GM12878 (cell line): ENCODE results near the gene NUPR1. TPM values are rescaled to one million over a fixed set of nuclear protein-coding genes. Genes with fewer than 3 reads are reported as not detected.
A peak's percentile ranks its signal among the peaks of the same experiment; 100 is the strongest.

ENCODE experiments used
- ATAC-seq: fragments of 200-7000 bp; cut with Tn5 transposase; 3 replicates; pipeline ENCODE4 v1.9.1; 2020; ENCODE audit warnings: mild to moderate bottlenecking, moderate library complexity
- BruUV-seq: library from RNA; stranded (reverse); fragments of 400-500 nt; replicated peaks from 2 replicates; lab custom pipeline; 2021; lab: Mats Ljungman, UMichigan
- CTCF ChIA-PET: fragments of 300-600 bp; sonication (Branson Sonifier 250); formaldehyde crosslinking; extraction: SDS; loops from one replicate; lab custom pipeline; 2021; ENCODE audit warnings: inconsistent platforms; lab: Yijun Ruan, JAX
- POLR2A ChIA-PET: fragments of 350-600 bp; formaldehyde crosslinking; extraction: SDS; loops from one replicate; lab custom pipeline; 2021; ENCODE audit warnings: inconsistent platforms; lab: Charles Lee
- RAD21 ChIA-PET: fragments of 300-600 bp; sonication (Branson Sonifier 250); formaldehyde crosslinking; loops from one replicate; lab custom pipeline; 2023; ENCODE audit warnings: antibody characterized with exemption; ENCODE audit not compliant: unreplicated experiment; lab: Charles Lee
- SMC1A ChIA-PET: fragments of 300-600 bp; sonication (Branson Sonifier 250); formaldehyde crosslinking; loops from one replicate; lab custom pipeline; 2023; ENCODE audit not compliant: unreplicated experiment, uncharacterized antibody; lab: Charles Lee
- DNase-seq: peaks from one replicate; pipeline ENCODE4 v3.0.0-alpha.2; 2011; ENCODE audit warnings: low read depth, low spot score
- FAIRE-seq: peaks from 3 replicates; lab custom pipeline; 2011; peaks lifted over from hg19 to GRCh38; lab: Jason Lieb, UNC
- H2AFZ ChIP-seq: 2 replicates; pipeline ENCODE4 v1.6.0; 2011; ENCODE audit warnings: low read depth, low read length, control low read depth; ENCODE audit not compliant: control insufficient read depth
- H3K27ac ChIP-seq: 2 replicates; pipeline ENCODE4 v1.5.1; 2011; ENCODE audit warnings: control low read depth; ENCODE audit not compliant: control insufficient read depth, insufficient read depth
- H3K27me3 ChIP-seq, 2 experiments: replicated peaks in 1 of 2; 2 replicates each; pipeline versions ENCODE4 v1.6.0 to v1.6.1; 2011; ENCODE audit warnings: low read length in 1 of 2; ENCODE audit not compliant: control insufficient read depth in 2 of 2, insufficient read depth in 2 of 2
- H3K36me3 ChIP-seq, 2 experiments: 2 replicates each; pipeline ENCODE4 v1.5.1; 2011; ENCODE audit warnings: low read length in 1 of 2; ENCODE audit not compliant: control insufficient read depth in 2 of 2, insufficient read depth in 2 of 2
- H3K4me1 ChIP-seq: 2 replicates; pipeline ENCODE4 v1.6.1; 2011; ENCODE audit warnings: mild to moderate bottlenecking, low read length, moderate library complexity, mixed read lengths; ENCODE audit not compliant: control insufficient read depth, insufficient read depth
- H3K4me2 ChIP-seq: 2 replicates; pipeline ENCODE4 v1.6.0; 2011; ENCODE audit warnings: control low read depth; ENCODE audit not compliant: control insufficient read depth, insufficient read depth
- H3K4me3 ChIP-seq: fragments of 200-600 bp; sonication (generic); 2 replicates; pipeline ENCODE4 v1.5.1; 2016
- H3K79me2 ChIP-seq: 2 replicates; pipeline ENCODE4 v1.6.0; 2011; ENCODE audit warnings: low read length; ENCODE audit not compliant: control insufficient read depth, insufficient read depth
- H3K9ac ChIP-seq: 2 replicates; pipeline ENCODE4 v1.8.0; 2011; ENCODE audit warnings: low read length, control low read depth, mixed read lengths; ENCODE audit not compliant: control insufficient read depth, insufficient read depth
- H3K9me3 ChIP-seq: replicated peaks from 3 replicates; pipeline ENCODE4 v1.5.1; 2011; ENCODE audit warnings: mild to moderate bottlenecking, low read length; ENCODE audit not compliant: control insufficient read depth, insufficient read depth
- H4K20me1 ChIP-seq: 2 replicates; pipeline ENCODE4 v1.6.0; 2011; ENCODE audit not compliant: control insufficient read depth, insufficient read depth
- BCL11A ChIP-seq: IDR thresholded peaks from 2 replicates; pipeline ENCODE4 v1.6.1; 2011; ENCODE audit warnings: low read depth, low read length
- CHD2 ChIP-seq: IDR thresholded peaks from 2 replicates; pipeline ENCODE4 v1.6.1; 2011; ENCODE audit warnings: low read depth, low read length, improper control_type of control experiment, borderline replicate concordance
- CREM ChIP-seq: IDR thresholded peaks from 2 replicates; pipeline ENCODE4 v1.6.1; 2014; ENCODE audit warnings: antibody characterized with exemption, low read depth
- EED ChIP-seq: sonication (generic); IDR thresholded peaks from 2 replicates; pipeline ENCODE4 v1.6.1; 2016; ENCODE audit warnings: antibody characterized with exemption, low read depth
- IKZF1 ChIP-seq: fragments of 450-650 bp; conservative IDR thresholded peaks from 2 replicates; pipeline ENCODE4 v1.6.1; 2017; ENCODE audit warnings: antibody characterized with exemption, mild to moderate bottlenecking
- MEF2A ChIP-seq: IDR thresholded peaks from 2 replicates; pipeline ENCODE4 v1.6.1; 2011; ENCODE audit warnings: low read depth, mild to moderate bottlenecking, low read length, moderate library complexity; ENCODE audit not compliant: insufficient read depth
- RBBP5 ChIP-seq: fragments of 200-600 bp; sonication (generic); conservative IDR thresholded peaks from 2 replicates; pipeline ENCODE4 v1.6.1; 2016
- SIN3A ChIP-seq: IDR thresholded peaks from 2 replicates; pipeline ENCODE4 v1.6.1; 2012; ENCODE audit warnings: low read depth, low read length, improper control_type of control experiment
- SMC3 ChIP-seq: IDR thresholded peaks from 2 replicates; pipeline ENCODE4 v1.6.1; 2011; ENCODE audit warnings: low read length, improper control_type of control experiment, borderline replicate concordance
- YBX1 ChIP-seq: fragments of 450-650 bp; IDR thresholded peaks from 2 replicates; pipeline ENCODE4 v1.6.1; 2016; ENCODE audit warnings: antibody characterized with exemption
- ZNF274 ChIP-seq: IDR thresholded peaks from one replicate; pipeline ENCODE4 v1.8.0; 2011; ENCODE audit not compliant: insufficient read length, insufficient read depth
- WGBS: methylation state at CpG from one replicate; pipeline ENCODE4 v1.1.6; 2016; ENCODE audit warnings: low lambda C conversion rate; ENCODE audit not compliant: insufficient replicate concordance, insufficient coverage; ENCODE audit errors: missing lambda C conversion rate; 5-methylcytosine and 5-hydroxymethylcytosine counted together
- in situ Hi-C: fragments of 300-500 bp; cut with MboI; formaldehyde crosslinking; loops from 9 replicates; pipeline ENCODE4 v1.14.3; 2018; ENCODE audit warnings: mixed read lengths
- intact Hi-C: fragments of 100-400 bp; cut with micrococcal nuclease; formaldehyde crosslinking; loops from one replicate; pipeline ENCODE4 v1.14.2; 2022; ENCODE audit not compliant: unreplicated experiment
- polyA plus RNA-seq, 11 experiments: library from polyadenylated mRNA; depleted of rRNA in 4 of 11; unstranded in 6 of 11; stranded (reverse) in 5 of 11; fragments of >200 nt; fragmentation: Nextera tagmentation in 4 of 11; fragmentation: Illumina TruSeq in 1 of 11; extraction: Ambion mirVana in 4 of 11; extraction: Trizol in 1 of 11; gene quantifications; 1 replicate in 1 of 11; 2 replicates in 10 of 11; pipeline versions ENCODE4 v1.2.1 to v1.2.3, GENCODE V29; 2011 to 2016; ENCODE audit warnings: inconsistent platforms in 2 of 11, missing spikeins in 2 of 11, low read depth in 1 of 11
- total RNA-seq, 4 experiments: library from RNA; depleted of rRNA in 3 of 4; stranded (reverse); fragments of >200 nt in 3 of 4; fragmentation: Illumina TruSeq in 1 of 4; extraction: Trizol in 1 of 4; gene quantifications; 2 replicates each; pipeline versions ENCODE4 v1.2.1 to v1.2.3, GENCODE V29; 2013 to 2021
- TF ChIP-seq, protein P1 (sequence below), 3 experiments: IDR thresholded peaks in 2 of 3; conservative IDR thresholded peaks in 1 of 3; 2 replicates each; pipeline ENCODE4 v1.5.1; 2011; ENCODE audit warnings: low read depth in 3 of 3, low read length in 3 of 3, mild to moderate bottlenecking in 3 of 3, control low read depth in 2 of 3, moderate library complexity in 2 of 3, inconsistent platforms in 1 of 3, mixed read lengths in 1 of 3; ENCODE audit not compliant: control insufficient read depth in 2 of 3, insufficient read depth in 1 of 3; ENCODE audit errors: extremely low read depth in 1 of 3
- TF ChIP-seq, protein P2 (sequence below): fragments of 450-650 bp; IDR thresholded peaks from 2 replicates; pipeline ENCODE4 v1.6.1; 2017; ENCODE audit warnings: antibody characterized with exemption, mild to moderate bottlenecking, moderate library complexity
- TF ChIP-seq, protein P3 (sequence below): IDR thresholded peaks from 2 replicates; pipeline ENCODE4 v1.6.1; 2012; ENCODE audit warnings: low read depth, low read length, improper control_type of control experiment
- TF ChIP-seq, protein P4 (sequence below): fragments of 450-650 bp; IDR thresholded peaks from 2 replicates; pipeline ENCODE4 v1.6.1; 2016; ENCODE audit warnings: mild to moderate bottlenecking

The NUPR1 gene
- total and polyA plus RNA-seq, 10 of the 15 experiments (the other 5 are each of a cell fraction or from before 2014, with no cell fraction given), result 0.04 to 0.78 (median 0.17) TPM; not detected in 2

DNA sequence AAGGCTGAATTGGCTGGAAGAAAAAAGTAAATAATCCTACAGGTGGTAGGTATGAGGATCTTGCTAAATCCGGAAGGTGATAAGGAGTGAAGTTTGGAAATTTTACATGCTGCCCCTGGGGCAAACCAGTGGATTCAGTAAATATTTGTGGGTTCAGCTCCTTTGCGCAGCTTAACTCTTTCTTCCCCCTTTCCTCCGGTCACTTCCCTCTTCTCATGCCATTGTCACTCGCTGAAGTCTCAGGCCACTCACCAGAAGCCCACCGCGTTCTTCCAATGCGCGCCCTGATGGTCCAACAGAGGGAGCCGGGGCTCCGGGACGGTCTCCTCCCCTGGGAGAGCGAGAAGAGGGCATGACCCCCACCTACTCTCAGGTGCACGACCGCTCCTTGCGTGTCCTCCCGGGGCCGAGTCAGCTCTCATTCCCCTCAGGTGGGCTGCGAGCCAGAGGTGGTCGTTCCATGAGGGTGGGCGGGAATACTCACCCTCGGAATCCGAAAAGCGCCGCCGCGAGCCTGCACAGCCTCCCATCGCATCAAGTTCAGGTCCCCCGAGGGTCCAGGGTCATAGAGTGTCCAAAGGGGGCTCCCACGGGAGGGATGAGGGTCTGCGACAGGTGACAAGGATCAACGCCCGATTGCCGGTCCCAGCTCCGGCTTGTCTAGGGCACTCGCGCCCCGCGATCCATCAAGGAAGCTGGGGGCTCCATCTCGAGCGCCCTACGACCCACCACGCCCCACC lies 47.4 kb downstream of the NUPR1 start (continued):
- TF ChIP-seq, protein P1, sequence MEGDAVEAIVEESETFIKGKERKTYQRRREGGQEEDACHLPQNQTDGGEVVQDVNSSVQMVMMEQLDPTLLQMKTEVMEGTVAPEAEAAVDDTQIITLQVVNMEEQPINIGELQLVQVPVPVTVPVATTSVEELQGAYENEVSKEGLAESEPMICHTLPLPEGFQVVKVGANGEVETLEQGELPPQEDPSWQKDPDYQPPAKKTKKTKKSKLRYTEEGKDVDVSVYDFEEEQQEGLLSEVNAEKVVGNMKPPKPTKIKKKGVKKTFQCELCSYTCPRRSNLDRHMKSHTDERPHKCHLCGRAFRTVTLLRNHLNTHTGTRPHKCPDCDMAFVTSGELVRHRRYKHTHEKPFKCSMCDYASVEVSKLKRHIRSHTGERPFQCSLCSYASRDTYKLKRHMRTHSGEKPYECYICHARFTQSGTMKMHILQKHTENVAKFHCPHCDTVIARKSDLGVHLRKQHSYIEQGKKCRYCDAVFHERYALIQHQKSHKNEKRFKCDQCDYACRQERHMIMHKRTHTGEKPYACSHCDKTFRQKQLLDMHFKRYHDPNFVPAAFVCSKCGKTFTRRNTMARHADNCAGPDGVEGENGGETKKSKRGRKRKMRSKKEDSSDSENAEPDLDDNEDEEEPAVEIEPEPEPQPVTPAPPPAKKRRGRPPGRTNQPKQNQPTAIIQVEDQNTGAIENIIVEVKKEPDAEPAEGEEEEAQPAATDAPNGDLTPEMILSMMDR (IDR thresholded peaks at IDR 0.05 in 2 of 3, conservative IDR thresholded peaks at IDR 0.05 in 1 of 3; ENCODE audit: control insufficient read depth in 2 of 3, extremely low read depth in 1 of 3, insufficient read depth in 1 of 3, low read depth in 3 of 3, low read length in 3 of 3), result peak in 2 of 3 experiments; percentile 21 to 41; a peak in 3 of 6 replicates
- TF ChIP-seq CHD2 (0 out of 2 replicates have a peak, but pooled peaks have one; percentile 21), SMC3 (peak; percentile 21)

DNA sequence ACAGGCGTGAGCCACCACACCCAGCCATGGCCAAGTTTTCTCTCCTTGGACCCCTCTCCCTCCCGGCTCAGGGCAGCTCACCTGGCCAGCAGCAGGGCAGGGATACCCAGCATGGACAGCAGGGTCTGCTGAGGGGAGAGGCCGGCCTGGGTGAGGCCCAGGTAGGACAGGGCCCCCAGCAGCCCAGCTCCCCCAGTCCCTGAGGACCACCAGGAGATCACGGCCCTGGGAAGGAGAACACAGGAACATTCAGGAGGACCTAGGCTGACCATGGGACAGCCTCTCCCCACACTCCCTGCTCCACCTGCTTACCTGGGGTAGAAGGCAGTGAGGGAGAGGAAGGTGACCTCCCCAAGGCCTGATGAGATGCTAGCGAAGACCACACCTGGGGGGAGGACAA lies 52.5 kb downstream of the NUPR1 start:
- H3K9me3 ChIP-seq, result no peaks in the 10 kb centered on the region
- intact Hi-C loops, result no loop called here
- BruUV-seq, result no TSS peak
- no peak overlapping the region for H2AFZ ChIP-seq
- H4K20me1 ChIP-seq, result no peaks in the 10 kb centered on the region
- peaks cover 12% of the 10 kb centered on the region for H3K4me1 ChIP-seq
- no peak overlapping the region for H3K4me3 ChIP-seq
- H3K9ac ChIP-seq, result no peak overlapping the region
- no peak for FAIRE-seq
- ChIA-PET SMC1A (no interaction called here), CTCF (no interaction called here), RAD21 (no interaction called here), POLR2A (no interaction called here)
- no peak overlapping the region for H3K27ac ChIP-seq
- H3K36me3 ChIP-seq, result peaks cover 0 to 4% of the 10 kb centered on the region in 2 experiments; a peak in 3 of 4 replicates
- peaks cover 2% of the 10 kb centered on the region for H3K79me2 ChIP-seq
- DNase-seq, result no peak
- in situ Hi-C loops, result no loop called here
- 96% methylated on average over 5 of the region's 5 CpGs for WGBS
- H3K27me3 ChIP-seq, result no peaks in the 10 kb centered on the region
- no peak for ATAC-seq
- no peak overlapping the region for H3K4me2 ChIP-seq
- no peak for TF ChIP-seq SMC3
- TF ChIP-seq ZNF274, result no peak
- no peak for TF ChIP-seq CREM
- no peak for TF ChIP-seq RBBP5
- TF ChIP-seq, protein P2, sequence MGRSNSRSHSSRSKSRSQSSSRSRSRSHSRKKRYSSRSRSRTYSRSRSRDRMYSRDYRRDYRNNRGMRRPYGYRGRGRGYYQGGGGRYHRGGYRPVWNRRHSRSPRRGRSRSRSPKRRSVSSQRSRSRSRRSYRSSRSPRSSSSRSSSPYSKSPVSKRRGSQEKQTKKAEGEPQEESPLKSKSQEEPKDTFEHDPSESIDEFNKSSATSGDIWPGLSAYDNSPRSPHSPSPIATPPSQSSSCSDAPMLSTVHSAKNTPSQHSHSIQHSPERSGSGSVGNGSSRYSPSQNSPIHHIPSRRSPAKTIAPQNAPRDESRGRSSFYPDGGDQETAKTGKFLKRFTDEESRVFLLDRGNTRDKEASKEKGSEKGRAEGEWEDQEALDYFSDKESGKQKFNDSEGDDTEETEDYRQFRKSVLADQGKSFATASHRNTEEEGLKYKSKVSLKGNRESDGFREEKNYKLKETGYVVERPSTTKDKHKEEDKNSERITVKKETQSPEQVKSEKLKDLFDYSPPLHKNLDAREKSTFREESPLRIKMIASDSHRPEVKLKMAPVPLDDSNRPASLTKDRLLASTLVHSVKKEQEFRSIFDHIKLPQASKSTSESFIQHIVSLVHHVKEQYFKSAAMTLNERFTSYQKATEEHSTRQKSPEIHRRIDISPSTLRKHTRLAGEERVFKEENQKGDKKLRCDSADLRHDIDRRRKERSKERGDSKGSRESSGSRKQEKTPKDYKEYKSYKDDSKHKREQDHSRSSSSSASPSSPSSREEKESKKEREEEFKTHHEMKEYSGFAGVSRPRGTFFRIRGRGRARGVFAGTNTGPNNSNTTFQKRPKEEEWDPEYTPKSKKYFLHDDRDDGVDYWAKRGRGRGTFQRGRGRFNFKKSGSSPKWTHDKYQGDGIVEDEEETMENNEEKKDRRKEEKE, result no peak
- no peak for TF ChIP-seq SIN3A
- TF ChIP-seq MEF2A, result no peak
- TF ChIP-seq IKZF1, result no peak
- TF ChIP-seq YBX1, result no peak
- TF ChIP-seq, protein P3, sequence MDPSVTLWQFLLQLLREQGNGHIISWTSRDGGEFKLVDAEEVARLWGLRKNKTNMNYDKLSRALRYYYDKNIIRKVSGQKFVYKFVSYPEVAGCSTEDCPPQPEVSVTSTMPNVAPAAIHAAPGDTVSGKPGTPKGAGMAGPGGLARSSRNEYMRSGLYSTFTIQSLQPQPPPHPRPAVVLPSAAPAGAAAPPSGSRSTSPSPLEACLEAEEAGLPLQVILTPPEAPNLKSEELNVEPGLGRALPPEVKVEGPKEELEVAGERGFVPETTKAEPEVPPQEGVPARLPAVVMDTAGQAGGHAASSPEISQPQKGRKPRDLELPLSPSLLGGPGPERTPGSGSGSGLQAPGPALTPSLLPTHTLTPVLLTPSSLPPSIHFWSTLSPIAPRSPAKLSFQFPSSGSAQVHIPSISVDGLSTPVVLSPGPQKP, result no peak
- TF ChIP-seq EED, result no peak
- TF ChIP-seq, protein P4, sequence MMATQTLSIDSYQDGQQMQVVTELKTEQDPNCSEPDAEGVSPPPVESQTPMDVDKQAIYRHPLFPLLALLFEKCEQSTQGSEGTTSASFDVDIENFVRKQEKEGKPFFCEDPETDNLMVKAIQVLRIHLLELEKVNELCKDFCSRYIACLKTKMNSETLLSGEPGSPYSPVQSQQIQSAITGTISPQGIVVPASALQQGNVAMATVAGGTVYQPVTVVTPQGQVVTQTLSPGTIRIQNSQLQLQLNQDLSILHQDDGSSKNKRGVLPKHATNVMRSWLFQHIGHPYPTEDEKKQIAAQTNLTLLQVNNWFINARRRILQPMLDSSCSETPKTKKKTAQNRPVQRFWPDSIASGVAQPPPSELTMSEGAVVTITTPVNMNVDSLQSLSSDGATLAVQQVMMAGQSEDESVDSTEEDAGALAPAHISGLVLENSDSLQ, result no peak
- TF ChIP-seq BCL11A, result no peak
